DOHH2 (cell line): Measurements from ENCODE around the gene KRT14.

Source experiments
- EZH2phosphoT487 ChIP-seq: fragments of 200-600 bp; sonication (generic); IDR thresholded peaks from 2 replicates; pipeline ENCODE4 v1.6.1; 2017; ENCODE audit warnings: borderline replicate concordance, mild to moderate bottlenecking, antibody characterized with exemption, low read length, moderate library complexity, mixed read lengths
- TF ChIP-seq, protein P1 (sequence below): fragments of 200-600 bp; sonication (generic); IDR thresholded peaks from one replicate; pipeline ENCODE4 v1.5.1; 2014; ENCODE audit warnings: antibody characterized with exemption, mild to moderate bottlenecking, low read depth, low read length; ENCODE audit not compliant: poor library complexity, severe bottlenecking

- TF ChIP-seq, protein P1, sequence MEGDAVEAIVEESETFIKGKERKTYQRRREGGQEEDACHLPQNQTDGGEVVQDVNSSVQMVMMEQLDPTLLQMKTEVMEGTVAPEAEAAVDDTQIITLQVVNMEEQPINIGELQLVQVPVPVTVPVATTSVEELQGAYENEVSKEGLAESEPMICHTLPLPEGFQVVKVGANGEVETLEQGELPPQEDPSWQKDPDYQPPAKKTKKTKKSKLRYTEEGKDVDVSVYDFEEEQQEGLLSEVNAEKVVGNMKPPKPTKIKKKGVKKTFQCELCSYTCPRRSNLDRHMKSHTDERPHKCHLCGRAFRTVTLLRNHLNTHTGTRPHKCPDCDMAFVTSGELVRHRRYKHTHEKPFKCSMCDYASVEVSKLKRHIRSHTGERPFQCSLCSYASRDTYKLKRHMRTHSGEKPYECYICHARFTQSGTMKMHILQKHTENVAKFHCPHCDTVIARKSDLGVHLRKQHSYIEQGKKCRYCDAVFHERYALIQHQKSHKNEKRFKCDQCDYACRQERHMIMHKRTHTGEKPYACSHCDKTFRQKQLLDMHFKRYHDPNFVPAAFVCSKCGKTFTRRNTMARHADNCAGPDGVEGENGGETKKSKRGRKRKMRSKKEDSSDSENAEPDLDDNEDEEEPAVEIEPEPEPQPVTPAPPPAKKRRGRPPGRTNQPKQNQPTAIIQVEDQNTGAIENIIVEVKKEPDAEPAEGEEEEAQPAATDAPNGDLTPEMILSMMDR = no peak
- no peak for TF ChIP-seq EZH2phosphoT487
These were observed 47.6 kb downstream of the KRT14 start for GRCh38 chr17:41539071-41539492.
